Endothelial cell of umbilical vein (primary cell): ENCODE data around the gene CUBN. TPM values are rescaled to one million over a fixed set of nuclear protein-coding genes. Genes with fewer than 3 reads are reported as not detected.
A peak's percentile ranks its signal among the peaks of the same experiment; 100 is the strongest.

Experiments
- BruUV-seq: library from RNA; stranded (reverse); fragments of 400-500 nt; replicated peaks from 2 replicates; lab custom pipeline; 2021; lab: Mats Ljungman, UMichigan
- CTCF ChIA-PET: fragments of 300-600, 350-600 bp; sonication (Branson Sonifier 250); formaldehyde crosslinking; loops from one replicate; lab custom pipeline; 2021; ENCODE audit warnings: antibody characterized with exemption, inconsistent platforms; lab: Charles Lee
- POLR2A ChIA-PET: fragments of 300-600, 350-600 bp; sonication (Branson Sonifier 250); formaldehyde crosslinking; loops from one replicate; lab custom pipeline; 2021; ENCODE audit warnings: antibody characterized with exemption, inconsistent platforms; lab: Charles Lee
- DNase-seq: peaks from one replicate; pipeline ENCODE4 v3.0.0-alpha.2; 2011; ENCODE audit warnings: low read depth, low spot score
- FAIRE-seq: peaks from 2 replicates; lab custom pipeline; 2011; peaks lifted over from hg19 to GRCh38; lab: Jason Lieb, UNC
- H2AFZ ChIP-seq: 2 replicates; pipeline ENCODE4 v1.6.0; 2012; ENCODE audit warnings: low read depth, low read length, control low read depth, inconsistent platforms
- H3K27ac ChIP-seq: 2 replicates; pipeline ENCODE4 v1.5.1; 2011; ENCODE audit warnings: low read depth, mild to moderate bottlenecking, control low read depth, low read length, moderate library complexity; ENCODE audit not compliant: insufficient read depth
- H3K27me3 ChIP-seq, 2 experiments: 2 replicates each; pipeline versions ENCODE4 v1.6.0 to v1.6.1; 2011; ENCODE audit warnings: low read length in 2 of 2, mixed read lengths in 1 of 2; ENCODE audit not compliant: control insufficient read depth in 2 of 2, insufficient read depth in 2 of 2
- H3K36me3 ChIP-seq, 2 experiments: 2 replicates in 1 of 2; 3 replicates in 1 of 2; pipeline ENCODE4 v1.5.1; 2011; ENCODE audit warnings: low read length in 2 of 2, mild to moderate bottlenecking in 1 of 2, moderate library complexity in 1 of 2; ENCODE audit not compliant: control insufficient read depth in 2 of 2, insufficient read depth in 2 of 2; ENCODE audit errors: extremely low read depth in 1 of 2
- H3K4me1 ChIP-seq: 3 replicates; pipeline ENCODE4 v1.5.1; 2011; ENCODE audit warnings: mild to moderate bottlenecking, low read length; ENCODE audit not compliant: control insufficient read depth, insufficient read depth; ENCODE audit errors: extremely low read depth
- H3K4me2 ChIP-seq: 2 replicates; pipeline ENCODE4 v1.6.1; 2011; ENCODE audit warnings: low read length, control low read depth, mixed read lengths; ENCODE audit not compliant: insufficient read depth
- H3K4me3 ChIP-seq, 3 experiments: fragments of 200-600 bp in 1 of 3; sonication (generic), shearing (Covaris generic) in 1 of 3; replicated peaks in 1 of 3; 2 replicates each; pipeline ENCODE4 v1.5.1; 2011 to 2016; ENCODE audit warnings: control low read depth in 3 of 3, low read length in 3 of 3, mild to moderate bottlenecking in 2 of 3, inconsistent platforms in 1 of 3, low read depth in 1 of 3, moderate library complexity in 1 of 3; ENCODE audit not compliant: insufficient read depth in 1 of 3
- H3K79me2 ChIP-seq: 2 replicates; pipeline ENCODE4 v1.6.0; 2012; ENCODE audit warnings: low read length, inconsistent platforms; ENCODE audit not compliant: control insufficient read depth, insufficient read depth
- H3K9ac ChIP-seq: replicated peaks from 2 replicates; pipeline ENCODE3; 2011; ENCODE audit warnings: low read length, control low read depth; ENCODE audit not compliant: insufficient read depth; ENCODE audit errors: extremely low read depth
- H3K9me1 ChIP-seq: replicated peaks from 3 replicates; pipeline ENCODE4 v1.6.0; 2011; ENCODE audit warnings: mild to moderate bottlenecking, low read length; ENCODE audit not compliant: control insufficient read depth, insufficient read depth; ENCODE audit errors: extremely low read depth
- H3K9me3 ChIP-seq: replicated peaks from 2 replicates; pipeline ENCODE4 v1.5.1; 2012; ENCODE audit warnings: low read length, inconsistent platforms; ENCODE audit not compliant: control insufficient read depth, insufficient read depth
- H4K20me1 ChIP-seq: replicated peaks from 2 replicates; pipeline ENCODE3; 2011; ENCODE audit warnings: mild to moderate bottlenecking, low read length; ENCODE audit not compliant: control insufficient read depth, insufficient read depth; ENCODE audit errors: extremely low read depth
- CTCF ChIP-seq, 2 donors: IDR thresholded peaks; 1 replicate in 1 of 2; 2 replicates in 1 of 2; pipeline ENCODE4 v1.5.1; 2011; ENCODE audit warnings: low read length in 2 of 2, mild to moderate bottlenecking in 2 of 2, moderate library complexity in 2 of 2, control low read depth in 1 of 2, inconsistent platforms in 1 of 2, low read depth in 1 of 2; ENCODE audit not compliant: insufficient read depth in 1 of 2; ENCODE audit errors: extremely low read depth in 1 of 2
- EZH2 ChIP-seq: IDR thresholded peaks from 2 replicates; pipeline ENCODE4 v1.6.1; 2012; ENCODE audit warnings: borderline replicate concordance, low read depth, mild to moderate bottlenecking, moderate library complexity, low read length, inconsistent platforms; ENCODE audit not compliant: severe bottlenecking
- FOS ChIP-seq: IDR thresholded peaks from 2 replicates; pipeline ENCODE4 v1.6.1; 2011; ENCODE audit warnings: mild to moderate bottlenecking, low read length, moderate library complexity, borderline replicate concordance; ENCODE audit not compliant: insufficient read depth
- GATA2 ChIP-seq: IDR thresholded peaks from 2 replicates; pipeline ENCODE4 v1.7.0; 2011; ENCODE audit warnings: low read depth, mild to moderate bottlenecking, moderate library complexity, mixed read lengths, low read length; ENCODE audit not compliant: insufficient read length, insufficient read depth
- JUN ChIP-seq: IDR thresholded peaks from 2 replicates; pipeline ENCODE4 v1.6.1; 2011; ENCODE audit warnings: borderline replicate concordance, low read depth; ENCODE audit not compliant: insufficient read length, insufficient read depth
- MAX ChIP-seq: IDR thresholded peaks from 2 replicates; pipeline ENCODE4 v1.6.1; 2011; ENCODE audit not compliant: insufficient read depth, insufficient read length
- MYC ChIP-seq: IDR thresholded peaks from one replicate; pipeline ENCODE4 v1.6.1; 2011; ENCODE audit warnings: mild to moderate bottlenecking, low read depth, low read length
- POLR2A ChIP-seq: IDR thresholded peaks from 2 replicates; pipeline ENCODE4 v1.6.1; 2012; ENCODE audit warnings: low read depth, mild to moderate bottlenecking, control low read depth, low read length
- POLR2AphosphoS5 ChIP-seq: IDR thresholded peaks from 2 replicates; pipeline ENCODE4 v1.6.1; 2012; ENCODE audit warnings: low read depth, mild to moderate bottlenecking, control low read depth, low read length, moderate library complexity; ENCODE audit not compliant: insufficient read depth
- dilution Hi-C: fragments of 300-500 bp; cut with MboI; formaldehyde crosslinking; loops from one replicate; pipeline ENCODE4 v1.15.0; 2019; ENCODE audit warnings: low sequenced_read_pairs; ENCODE audit not compliant: extremely low pct_ligation_motif_present
- intact Hi-C: fragments of 100-400 bp; cut with micrococcal nuclease; formaldehyde crosslinking; loops from one replicate; pipeline ENCODE4 v1.10.0; 2022
- polyA plus RNA-seq, 4 experiments: library from polyadenylated mRNA; depleted of rRNA in 3 of 4; stranded (reverse) in 3 of 4; unstranded in 1 of 4; fragments of >200 nt; gene quantifications; 2 replicates each; pipeline versions ENCODE4 v1.2.1 to v1.2.3, GENCODE V29; 2011 to 2012; ENCODE audit warnings: missing spikeins in 1 of 4
- total RNA-seq: library from RNA; stranded (reverse); gene quantifications from 2 replicates; pipeline ENCODE4 v1.2.3, GENCODE V29; 2021

Gene CUBN
- total and polyA plus RNA-seq, 2 donors (not counting 3 experiments of a cell fraction or from before 2014, with no cell fraction given) = 2.7 to 4.6 TPM

GRCh38 chr10:17005621-17006566 is 123.7 kb downstream of the CUBN start:
- no peak for DNase-seq
- TSS peak; percentile 75 for BruUV-seq
- POLR2A ChIA-PET = interaction anchor here (0.6 to 1.5 kb wide), 6 partner anchors 9 to 226 kb away, joined by 3 to 6 read pairs (median 3); no protein-coding TSS in a partner anchor
- H3K4me1 ChIP-seq = peaks cover 68% of the 10 kb centered on the region
- no peak overlapping the region for H3K4me3 ChIP-seq
- peak overlapping the region; percentile 89 for H3K27ac ChIP-seq
- H3K36me3 ChIP-seq = no peaks in the 10 kb centered on the region
- H3K9me1 ChIP-seq = no peaks in the 10 kb centered on the region
- no peaks in the 10 kb centered on the region for H3K9me3 ChIP-seq
- TF ChIP-seq FOS (no peak), GATA2 (no peak), JUN (no peak), MYC (no peak), POLR2AphosphoS5 (no peak), MAX (no peak), CTCF (IDR thresholded peaks at IDR 0.05; ENCODE audit: extremely low read depth in 1 of 2, insufficient read depth in 1 of 2, low read depth in 1 of 2, low read length in 2 of 2) (no peak), EZH2 (no peak), POLR2A (no peak)
- peak overlapping the region; percentile 9 for H3K4me2 ChIP-seq
- CTCF ChIA-PET = interaction anchor here (1.0 to 1.7 kb wide), 4 partner anchors 10 to 225 kb away, joined by 3 to 8 read pairs (median 4); no protein-coding TSS in a partner anchor
- H4K20me1 ChIP-seq = no peaks in the 10 kb centered on the region
- H3K27me3 ChIP-seq = no peaks in the 10 kb centered on the region
- intact Hi-C loops = loop anchor here (1.0 to 2.0 kb wide), 3 partner anchors 13 to 56 kb away; no protein-coding TSS in a partner anchor
- H3K79me2 ChIP-seq = no peaks in the 10 kb centered on the region
- H2AFZ ChIP-seq = no peak overlapping the region
- dilution Hi-C loops = no loop called here
- peak overlapping the region; percentile 60 for H3K9ac ChIP-seq
- no peak for FAIRE-seq
